Ishikawa (cell line): ENCODE data around the gene MAN2B1.

Source experiments
- CEBPB ChIP-seq: IDR thresholded peaks from 2 replicates; pipeline ENCODE4 v1.6.1; 2012
- CREB1 ChIP-seq: IDR thresholded peaks from 2 replicates; pipeline ENCODE4 v1.6.1; 2012; ENCODE audit warnings: low read depth
- EGR1 ChIP-seq: IDR thresholded peaks from 2 replicates; pipeline ENCODE4 v1.6.1; 2012
- EP300 ChIP-seq: IDR thresholded peaks from 2 replicates; pipeline ENCODE4 v1.6.1; 2012; ENCODE audit warnings: borderline replicate concordance
- FOXM1 ChIP-seq: IDR thresholded peaks from 2 replicates; pipeline ENCODE4 v1.6.1; 2012; ENCODE audit warnings: low read depth, borderline replicate concordance
- MAX ChIP-seq: IDR thresholded peaks from 2 replicates; pipeline ENCODE4 v1.6.1; 2012
- NFIC ChIP-seq: IDR thresholded peaks from 2 replicates; pipeline ENCODE4 v1.6.1; 2012
- RAD21 ChIP-seq: IDR thresholded peaks from 2 replicates; pipeline ENCODE4 v1.6.1; 2012; ENCODE audit warnings: low read depth
- REST ChIP-seq: IDR thresholded peaks from 2 replicates; pipeline ENCODE4 v1.6.1; 2012; ENCODE audit warnings: low read depth, mild to moderate bottlenecking
- TAF1 ChIP-seq: IDR thresholded peaks from 2 replicates; pipeline ENCODE4 v1.6.1; 2012; ENCODE audit warnings: low read depth, mild to moderate bottlenecking
- TCF12 ChIP-seq: IDR thresholded peaks from 2 replicates; pipeline ENCODE4 v1.6.1; 2012; ENCODE audit warnings: low read depth
- TEAD4 ChIP-seq: IDR thresholded peaks from 2 replicates; pipeline ENCODE4 v1.6.1; 2012
- YY1 ChIP-seq: IDR thresholded peaks from 2 replicates; pipeline ENCODE4 v1.6.1; 2012; ENCODE audit warnings: low read depth
- ZBTB7A ChIP-seq: IDR thresholded peaks from 2 replicates; pipeline ENCODE4 v1.6.1; 2012; ENCODE audit warnings: low read depth
- TF ChIP-seq, protein P1 (sequence below): IDR thresholded peaks from 2 replicates; pipeline ENCODE4 v1.6.1; 2012

Gene MAN2B1

GRCh38 chr19:12706332-12706718 lies 39.8 kb upstream of the MAN2B1 start:
- TF ChIP-seq CREB1 (no peak), FOXM1 (no peak), EP300 (no peak), TAF1 (no peak), TCF12 (no peak), MAX (no peak), EGR1 (no peak), YY1 (no peak), REST (no peak), ZBTB7A (no peak), NFIC (no peak), TEAD4 (no peak), RAD21 (no peak), CEBPB (no peak)
- TF ChIP-seq, protein P1, sequence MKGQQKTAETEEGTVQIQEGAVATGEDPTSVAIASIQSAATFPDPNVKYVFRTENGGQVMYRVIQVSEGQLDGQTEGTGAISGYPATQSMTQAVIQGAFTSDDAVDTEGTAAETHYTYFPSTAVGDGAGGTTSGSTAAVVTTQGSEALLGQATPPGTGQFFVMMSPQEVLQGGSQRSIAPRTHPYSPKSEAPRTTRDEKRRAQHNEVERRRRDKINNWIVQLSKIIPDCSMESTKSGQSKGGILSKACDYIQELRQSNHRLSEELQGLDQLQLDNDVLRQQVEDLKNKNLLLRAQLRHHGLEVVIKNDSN, result no peak

DNA sequence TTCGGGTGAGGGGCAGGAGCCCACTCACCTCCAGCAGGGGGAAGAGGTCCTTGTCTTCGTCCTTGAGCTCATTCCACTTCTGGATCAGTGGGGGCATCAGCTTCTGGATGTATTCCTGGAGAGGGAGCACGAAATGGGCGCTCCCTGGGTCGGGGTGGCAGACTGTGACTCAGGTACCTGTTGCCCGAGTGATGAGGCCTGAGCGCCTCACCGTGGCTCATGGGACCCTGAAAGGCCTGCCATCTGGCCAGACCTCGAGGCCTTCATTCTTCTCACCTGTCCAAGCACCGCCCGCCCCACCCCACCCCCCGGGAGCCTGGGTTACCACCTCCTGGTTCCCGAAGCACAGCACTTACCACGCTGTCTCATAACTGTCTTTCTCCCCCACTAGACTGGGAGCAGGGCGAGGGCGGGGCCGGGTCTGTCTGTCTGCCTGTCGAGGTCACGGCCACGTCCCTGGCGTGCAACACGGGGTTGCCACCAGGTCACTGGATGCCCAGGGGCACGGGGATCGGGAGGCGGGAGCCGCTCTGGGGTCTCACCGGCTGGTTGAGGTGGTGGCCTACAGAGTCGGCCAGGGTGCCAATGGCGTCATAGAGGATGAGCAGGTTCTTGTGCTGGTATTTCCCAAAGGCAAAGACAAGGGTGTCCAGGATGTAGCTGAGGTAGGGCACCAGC lies 39.3 kb upstream of the MAN2B1 start:
- no peak for TF ChIP-seq CREB1
- no peak for TF ChIP-seq ZBTB7A
- TF ChIP-seq NFIC, result no peak
- TF ChIP-seq, protein P1, result no peak
- no peak for TF ChIP-seq EP300
- no peak for TF ChIP-seq RAD21
- no peak for TF ChIP-seq TAF1

GRCh38 chr19:12705169-12705568 lies 38.6 kb upstream of the MAN2B1 start:
- no peak for TF ChIP-seq CREB1
- TF ChIP-seq, protein P1, result no peak
- no peak for TF ChIP-seq TEAD4
- no peak for TF ChIP-seq YY1
- no peak for TF ChIP-seq RAD21
- no peak for TF ChIP-seq NFIC
- no peak for TF ChIP-seq MAX
- TF ChIP-seq ZBTB7A, result no peak
- no peak for TF ChIP-seq EGR1
- no peak for TF ChIP-seq REST

- TF ChIP-seq YY1, result no peak
- no peak for TF ChIP-seq FOXM1
- TF ChIP-seq TAF1, result no peak
- no peak for TF ChIP-seq CEBPB
- TF ChIP-seq ZBTB7A, result no peak
- no peak for TF ChIP-seq REST
- TF ChIP-seq CREB1, result no peak
These were observed 36.5 kb upstream of the MAN2B1 start for GRCh38 chr19:12703046-12703445.
